Choroid plexus epithelial cell (primary cell): ENCODE data around the gene MRPS34.
A peak's percentile ranks its signal among the peaks of the same experiment; 100 is the strongest.

Experiments used
- DNase-seq: peaks from one replicate; pipeline ENCODE4 v3.0.0-alpha.2; 2010; ENCODE audit warnings: low read depth
- H3K4me3 ChIP-seq: 2 replicates; pipeline ENCODE4 v1.5.1; 2011; ENCODE audit warnings: low read depth, mild to moderate bottlenecking, control low read depth, low read length, moderate library complexity
- TF ChIP-seq, protein P1 (sequence below): conservative IDR thresholded peaks from 2 replicates; pipeline ENCODE4 v1.5.1; 2011; ENCODE audit warnings: low read depth, mild to moderate bottlenecking, control low read depth, inconsistent platforms, low read length, moderate library complexity

Gene MRPS34

DNA sequence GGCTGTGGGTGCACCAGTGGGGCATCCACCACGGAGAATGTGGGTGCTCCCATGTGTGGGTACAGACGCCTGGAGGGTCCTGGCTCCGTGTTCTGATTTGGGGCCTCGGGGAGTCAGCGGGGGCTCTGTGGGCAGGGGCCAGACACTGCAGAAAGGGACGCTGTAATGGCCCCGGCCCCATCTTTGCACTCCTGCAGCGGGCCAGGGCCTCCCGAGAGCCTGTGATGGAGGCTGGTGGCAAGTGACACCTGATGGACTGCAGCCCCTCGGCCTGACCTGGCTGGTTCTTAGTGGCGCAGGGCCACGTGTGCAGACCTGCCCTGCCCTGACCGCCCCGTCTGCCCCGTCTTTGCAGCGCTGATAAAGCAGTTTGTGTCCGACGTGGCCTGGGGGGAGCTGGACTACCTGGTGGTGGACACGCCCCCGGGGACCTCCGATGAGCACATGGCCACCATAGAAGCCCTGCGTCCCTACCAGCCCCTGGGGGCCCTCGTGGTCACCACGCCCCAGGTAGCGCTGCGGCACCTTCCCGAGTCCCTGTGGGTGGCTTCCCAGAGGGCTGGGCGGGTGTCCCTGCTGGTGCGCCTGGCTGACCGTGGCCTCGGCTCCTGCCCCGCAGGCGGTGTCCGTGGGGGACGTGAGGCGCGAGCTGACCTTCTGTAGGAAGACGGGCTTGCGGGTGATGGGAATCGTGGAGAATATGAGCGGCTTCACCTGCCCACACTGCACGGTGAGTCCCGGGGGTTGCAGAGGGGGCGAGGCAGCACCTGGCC is 14.6 kb upstream of the MRPS34 start:
- TF ChIP-seq, protein P1, sequence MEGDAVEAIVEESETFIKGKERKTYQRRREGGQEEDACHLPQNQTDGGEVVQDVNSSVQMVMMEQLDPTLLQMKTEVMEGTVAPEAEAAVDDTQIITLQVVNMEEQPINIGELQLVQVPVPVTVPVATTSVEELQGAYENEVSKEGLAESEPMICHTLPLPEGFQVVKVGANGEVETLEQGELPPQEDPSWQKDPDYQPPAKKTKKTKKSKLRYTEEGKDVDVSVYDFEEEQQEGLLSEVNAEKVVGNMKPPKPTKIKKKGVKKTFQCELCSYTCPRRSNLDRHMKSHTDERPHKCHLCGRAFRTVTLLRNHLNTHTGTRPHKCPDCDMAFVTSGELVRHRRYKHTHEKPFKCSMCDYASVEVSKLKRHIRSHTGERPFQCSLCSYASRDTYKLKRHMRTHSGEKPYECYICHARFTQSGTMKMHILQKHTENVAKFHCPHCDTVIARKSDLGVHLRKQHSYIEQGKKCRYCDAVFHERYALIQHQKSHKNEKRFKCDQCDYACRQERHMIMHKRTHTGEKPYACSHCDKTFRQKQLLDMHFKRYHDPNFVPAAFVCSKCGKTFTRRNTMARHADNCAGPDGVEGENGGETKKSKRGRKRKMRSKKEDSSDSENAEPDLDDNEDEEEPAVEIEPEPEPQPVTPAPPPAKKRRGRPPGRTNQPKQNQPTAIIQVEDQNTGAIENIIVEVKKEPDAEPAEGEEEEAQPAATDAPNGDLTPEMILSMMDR: no peak
- no peak overlapping the region for H3K4me3 ChIP-seq
- no peak for DNase-seq

DNA sequence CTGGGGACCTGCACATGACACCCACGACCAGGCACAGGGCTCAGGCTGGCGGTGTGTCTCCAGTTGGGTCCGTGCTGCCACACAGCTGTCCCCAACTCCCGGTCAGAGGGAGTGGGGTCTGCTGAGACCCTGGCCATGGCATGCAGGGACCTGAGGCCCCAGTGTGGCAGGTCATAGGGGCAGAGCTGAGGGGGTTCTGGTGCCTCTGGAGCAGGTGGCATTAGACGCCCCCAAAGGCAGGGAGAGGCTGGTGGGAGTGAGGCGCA is 14.1 kb upstream of the MRPS34 start:
- DNase-seq: no peak
- no peak overlapping the region for H3K4me3 ChIP-seq
- TF ChIP-seq, protein P1: no peak

DNA sequence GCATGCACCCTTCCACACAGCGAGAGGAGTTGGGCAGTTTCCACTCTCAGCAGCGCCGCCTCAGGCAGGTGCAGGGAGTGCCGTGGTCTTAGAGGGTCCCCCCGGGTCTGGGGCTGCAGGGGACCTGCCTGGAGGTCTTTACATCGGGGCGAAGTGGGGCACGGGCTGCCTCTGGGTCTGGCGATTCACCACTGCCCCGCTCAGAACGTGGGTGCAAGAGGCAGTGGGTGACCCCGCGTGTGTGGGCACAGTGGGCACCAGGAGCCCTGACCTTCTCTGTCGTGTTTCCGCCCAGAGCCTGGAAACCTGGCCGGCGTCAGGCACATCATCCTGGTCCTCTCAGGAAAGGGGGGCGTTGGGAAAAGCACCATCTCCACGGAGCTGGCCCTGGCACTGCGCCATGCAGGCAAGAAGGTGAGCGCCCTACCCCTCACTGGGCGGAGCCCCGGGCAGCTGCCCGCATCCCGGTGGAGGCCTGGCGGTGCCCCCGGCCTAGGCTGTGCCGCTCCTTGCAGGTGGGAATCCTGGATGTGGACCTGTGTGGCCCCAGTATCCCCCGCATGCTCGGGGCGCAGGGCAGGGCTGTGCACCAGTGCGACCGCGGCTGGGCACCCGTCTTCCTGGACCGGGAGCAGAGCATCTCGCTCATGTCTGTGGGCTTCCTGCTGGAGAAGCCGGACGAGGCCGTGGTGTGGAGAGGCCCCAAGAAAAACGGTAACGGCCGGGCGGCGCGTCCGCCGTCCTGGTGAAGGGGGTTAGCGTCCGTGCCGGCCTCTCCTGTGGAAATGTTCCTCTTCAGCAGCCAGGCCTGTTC is 13.5 kb upstream of the MRPS34 start:
- no peak overlapping the region for H3K4me3 ChIP-seq
- DNase-seq: no peak
- TF ChIP-seq, protein P1: peak; percentile 10

DNA sequence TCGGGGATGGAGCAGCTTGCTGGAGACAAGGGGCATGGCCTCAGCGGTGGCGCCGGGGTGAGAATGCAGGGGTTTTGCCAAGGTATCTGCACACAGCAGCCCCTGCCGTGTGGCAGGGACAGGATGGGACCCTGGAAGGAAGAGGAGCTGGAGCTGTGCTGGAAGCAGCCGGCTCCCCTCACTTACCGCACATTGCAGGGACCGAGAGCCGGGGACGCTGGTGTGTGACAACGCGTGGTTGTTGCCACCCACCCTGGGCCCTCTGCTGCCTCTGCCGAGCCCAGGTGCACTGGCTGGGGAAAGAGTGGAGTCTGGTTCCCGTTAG is 12.9 kb upstream of the MRPS34 start:
- no peak for DNase-seq
- no peak overlapping the region for H3K4me3 ChIP-seq
- TF ChIP-seq, protein P1: no peak

DNA sequence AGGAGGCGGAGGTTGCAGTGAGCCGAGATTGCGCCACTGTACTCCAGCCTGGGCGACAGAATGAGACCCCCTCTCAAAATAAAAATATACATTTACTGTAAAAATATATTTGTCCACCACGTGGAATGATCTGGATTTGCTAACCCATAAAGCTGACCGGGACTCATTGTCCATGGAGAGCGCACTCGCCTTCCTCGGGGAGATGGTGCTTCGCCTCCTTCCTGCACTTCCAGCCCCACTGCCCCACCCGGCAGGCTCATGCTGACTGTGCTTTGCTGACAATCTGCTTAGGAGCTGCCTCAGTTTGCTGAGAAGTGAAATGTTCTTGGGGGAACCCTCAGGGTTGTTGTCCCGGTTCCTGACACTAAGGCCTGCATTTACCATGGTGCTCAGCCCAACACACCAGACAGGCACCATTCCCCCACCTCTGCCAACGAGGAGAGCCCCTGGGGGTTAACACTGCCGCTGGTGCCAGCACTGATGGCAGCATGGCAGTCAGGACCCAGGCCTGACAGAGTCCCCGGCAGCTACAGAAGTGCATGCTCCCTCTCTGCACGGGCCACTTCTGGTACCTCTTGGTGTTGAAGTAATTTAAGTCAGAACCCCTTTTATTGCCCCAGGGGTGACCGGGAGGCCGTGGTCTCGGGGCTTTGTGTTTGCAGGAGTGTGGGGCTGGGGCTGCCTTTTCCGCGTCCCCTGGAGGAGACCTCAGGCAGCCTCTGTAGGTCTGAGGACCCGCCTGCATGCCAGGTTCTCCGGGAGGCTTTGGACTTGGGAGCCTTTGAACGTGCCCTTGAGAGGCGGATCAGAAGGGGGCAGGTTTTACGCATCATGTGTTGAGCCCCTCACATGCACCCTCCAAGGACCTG is 12.3 kb upstream of the MRPS34 start:
- TF ChIP-seq, protein P1: no peak
- no peak overlapping the region for H3K4me3 ChIP-seq
- DNase-seq: no peak

DNA sequence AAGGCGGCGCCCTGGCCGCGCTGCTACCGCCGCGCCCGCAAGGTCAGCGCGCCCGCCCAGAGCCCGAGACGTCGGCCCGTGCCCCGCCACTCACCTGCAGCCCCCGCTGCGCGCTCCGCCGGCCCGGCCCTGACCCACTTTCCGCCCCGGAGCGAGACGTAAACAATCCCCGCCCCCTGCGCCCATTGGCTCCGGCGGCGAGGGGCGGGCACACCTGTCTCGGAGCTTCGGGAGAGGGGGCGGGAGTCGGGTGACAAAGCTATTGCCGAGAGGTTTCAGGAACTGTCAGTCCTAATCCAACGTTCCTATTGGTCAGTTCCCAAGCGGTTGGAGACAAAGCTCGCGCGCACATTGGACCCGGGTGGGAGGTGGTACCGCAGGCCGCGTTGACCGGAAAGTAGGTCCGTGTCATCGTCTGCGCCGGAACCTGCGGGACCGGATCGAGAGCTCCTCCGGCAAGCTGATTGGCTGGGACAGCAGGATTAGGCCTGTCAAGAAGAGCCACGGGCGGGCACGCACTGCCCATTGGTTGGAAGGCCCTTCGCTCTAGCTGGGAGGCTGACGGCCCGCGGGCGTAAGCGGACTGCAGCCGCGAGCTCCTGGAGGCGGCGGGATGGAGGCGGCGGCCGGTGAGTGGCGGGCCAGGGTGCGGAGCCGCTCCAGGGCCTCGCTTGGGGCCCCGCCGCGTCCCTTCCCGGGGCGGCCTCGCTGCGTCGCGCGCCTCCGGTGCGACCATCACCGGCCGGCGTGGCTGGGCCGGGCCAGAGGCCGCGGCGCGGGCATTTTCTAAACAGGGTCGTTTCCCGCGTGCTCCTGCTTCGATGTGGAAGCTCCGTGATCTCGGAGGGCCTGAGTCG is 9.7 kb upstream of the MRPS34 start, which contains the start of the genes NUBP2 and SPSB3:
Gene NUBP2 (plus strand): TSS at position 553 of the 857 bp plus-strand sequence. CDS start 61 bp downstream, at position 614.
Gene SPSB3 (minus strand): TSS at position 164 of the 857 bp plus-strand sequence. CDS start 1,088 bp downstream, outside the sequence.
- DNase-seq: peak; percentile 100
- TF ChIP-seq, protein P1: no peak
- H3K4me3 ChIP-seq: peak within 1 kb of the TSS; percentile 76
